GM12874 (cell line): ENCODE results near the gene CFP.

Source experiments
- TF ChIP-seq, protein P1 (sequence below): IDR thresholded peaks from 2 replicates; pipeline ENCODE4 v1.5.1; 2011; ENCODE audit warnings: low read depth, mild to moderate bottlenecking, control low read depth, low read length, moderate library complexity; ENCODE audit not compliant: insufficient read depth

The CFP gene

DNA sequence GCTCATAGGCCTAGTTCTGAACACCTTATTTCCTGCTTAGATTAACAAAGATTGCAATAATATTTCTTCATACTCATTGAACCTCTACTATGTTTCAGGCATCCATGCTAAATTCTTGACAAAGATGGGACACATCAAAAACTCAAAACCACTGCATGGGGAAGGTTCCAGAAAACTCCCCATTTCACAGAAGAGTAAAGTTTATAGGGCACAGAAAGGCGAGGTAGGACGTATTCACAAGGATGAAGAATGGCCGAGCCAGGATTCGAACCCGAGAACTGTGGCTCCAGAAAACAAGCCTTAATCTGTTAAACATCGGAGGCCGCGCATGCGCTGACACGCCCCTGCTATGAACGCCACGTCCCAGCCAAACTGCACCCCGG, 28.6 kb upstream of the CFP start:
- TF ChIP-seq, protein P1, sequence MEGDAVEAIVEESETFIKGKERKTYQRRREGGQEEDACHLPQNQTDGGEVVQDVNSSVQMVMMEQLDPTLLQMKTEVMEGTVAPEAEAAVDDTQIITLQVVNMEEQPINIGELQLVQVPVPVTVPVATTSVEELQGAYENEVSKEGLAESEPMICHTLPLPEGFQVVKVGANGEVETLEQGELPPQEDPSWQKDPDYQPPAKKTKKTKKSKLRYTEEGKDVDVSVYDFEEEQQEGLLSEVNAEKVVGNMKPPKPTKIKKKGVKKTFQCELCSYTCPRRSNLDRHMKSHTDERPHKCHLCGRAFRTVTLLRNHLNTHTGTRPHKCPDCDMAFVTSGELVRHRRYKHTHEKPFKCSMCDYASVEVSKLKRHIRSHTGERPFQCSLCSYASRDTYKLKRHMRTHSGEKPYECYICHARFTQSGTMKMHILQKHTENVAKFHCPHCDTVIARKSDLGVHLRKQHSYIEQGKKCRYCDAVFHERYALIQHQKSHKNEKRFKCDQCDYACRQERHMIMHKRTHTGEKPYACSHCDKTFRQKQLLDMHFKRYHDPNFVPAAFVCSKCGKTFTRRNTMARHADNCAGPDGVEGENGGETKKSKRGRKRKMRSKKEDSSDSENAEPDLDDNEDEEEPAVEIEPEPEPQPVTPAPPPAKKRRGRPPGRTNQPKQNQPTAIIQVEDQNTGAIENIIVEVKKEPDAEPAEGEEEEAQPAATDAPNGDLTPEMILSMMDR, result no peak

DNA sequence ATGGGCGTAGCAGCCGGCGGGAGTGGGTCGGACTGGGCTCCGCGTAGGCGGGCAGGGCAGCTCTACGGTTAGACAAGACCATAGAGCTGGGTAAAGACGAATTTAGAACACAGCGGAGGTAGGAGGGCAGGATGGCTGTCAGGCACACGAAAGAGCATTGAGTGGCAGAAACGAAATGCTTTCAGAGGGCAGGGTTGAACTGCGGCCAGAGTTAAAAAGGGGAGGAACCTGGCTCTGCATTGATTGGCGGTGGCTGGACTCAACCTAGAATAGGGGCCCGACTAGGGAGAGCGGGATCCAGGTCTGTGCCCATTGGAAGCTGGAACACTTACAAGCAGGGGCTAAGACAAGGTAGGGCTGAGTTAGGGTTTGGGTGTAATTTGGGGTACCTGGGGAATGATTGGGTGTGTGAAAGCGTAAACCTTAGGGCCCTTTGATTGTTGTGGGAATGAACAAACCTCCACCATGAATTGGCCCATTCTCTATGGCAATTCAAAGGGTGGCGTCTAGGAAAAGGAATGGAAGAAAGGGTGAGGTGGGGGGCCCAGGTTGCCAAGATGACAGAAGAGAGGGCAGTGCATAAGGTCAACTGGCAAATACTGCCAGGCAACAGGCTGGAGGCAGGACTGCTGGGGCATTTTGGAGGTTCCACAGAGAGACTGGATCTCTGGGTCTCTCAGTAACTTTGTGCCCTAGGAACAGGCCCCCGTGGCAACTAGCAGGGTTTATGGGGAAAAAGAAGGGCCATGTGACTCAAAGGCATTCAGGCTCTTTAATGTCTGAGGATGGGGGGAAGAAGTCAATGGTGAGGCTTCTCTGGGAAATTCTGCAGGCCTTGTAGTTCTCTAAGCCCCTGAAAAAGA, 21.5 kb upstream of the CFP start:
- TF ChIP-seq, protein P1, result no peak

DNA sequence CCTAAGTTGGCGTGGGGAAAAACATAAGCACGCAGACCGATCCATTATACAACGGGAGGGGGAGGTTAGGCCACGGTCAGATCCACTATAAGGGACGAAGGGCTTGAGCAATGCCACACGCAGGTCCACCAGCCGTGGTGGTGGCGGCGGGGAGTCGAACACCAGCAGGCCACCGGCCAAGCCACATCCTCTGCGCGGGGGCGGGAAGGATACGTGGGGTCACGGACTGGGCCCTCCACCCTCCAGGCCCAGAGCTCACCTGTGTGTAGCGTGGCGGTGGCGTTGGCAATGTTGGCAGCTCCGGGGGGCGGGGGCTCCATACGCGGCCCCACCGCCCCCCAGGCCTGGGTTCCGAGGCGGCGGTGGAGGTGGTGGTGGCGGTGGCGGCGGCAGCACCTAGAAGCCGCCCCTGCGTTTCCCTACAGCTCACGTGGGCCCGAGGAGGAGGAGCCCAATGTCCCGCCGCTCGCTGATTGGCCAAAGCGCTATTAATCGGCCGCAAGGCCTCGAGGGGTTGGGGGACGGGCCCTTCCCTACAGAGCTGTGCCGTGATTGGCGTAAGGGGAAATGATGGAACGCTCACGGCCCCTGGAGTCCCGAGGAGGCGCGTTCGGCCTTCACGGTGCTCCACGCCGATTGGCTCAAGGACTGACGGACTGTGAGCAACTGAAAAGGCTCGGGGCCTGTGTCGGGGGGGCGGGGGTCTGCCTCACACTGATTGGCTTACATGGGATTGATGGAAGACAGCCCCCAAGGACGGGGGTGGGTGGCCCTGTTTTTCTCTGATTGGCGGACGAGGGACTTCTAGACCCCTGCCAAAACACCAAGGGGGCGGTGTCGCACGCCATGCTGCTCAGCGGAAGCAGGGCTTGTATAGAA, 20.7 kb upstream of the CFP start, which contains the start of gene ELK1:
Gene ELK1 (minus strand): TSS at position 400 of the 879 bp plus-strand sequence. CDS start 9,122 bp downstream, outside the sequence.
- TF ChIP-seq, protein P1, result no peak

DNA sequence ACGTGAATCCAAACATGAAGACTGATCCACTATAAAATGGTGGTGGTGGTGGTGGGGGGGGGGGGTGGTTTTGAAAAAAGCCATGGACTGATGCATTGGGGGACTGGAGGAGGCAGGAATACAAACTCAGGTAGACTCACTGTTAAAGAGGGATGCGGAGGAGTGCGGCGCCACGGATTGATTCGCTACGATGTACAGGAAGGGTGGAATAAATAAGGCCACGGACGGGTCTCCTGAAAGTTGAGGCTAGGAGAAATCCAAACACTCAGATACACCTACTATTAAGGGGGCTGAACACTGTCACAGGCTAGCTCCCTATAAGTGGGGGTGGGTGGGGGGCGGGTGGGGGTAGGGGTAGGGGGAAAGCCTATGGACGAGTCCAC, 20.0 kb upstream of the CFP start:
- TF ChIP-seq, protein P1, result no peak

DNA sequence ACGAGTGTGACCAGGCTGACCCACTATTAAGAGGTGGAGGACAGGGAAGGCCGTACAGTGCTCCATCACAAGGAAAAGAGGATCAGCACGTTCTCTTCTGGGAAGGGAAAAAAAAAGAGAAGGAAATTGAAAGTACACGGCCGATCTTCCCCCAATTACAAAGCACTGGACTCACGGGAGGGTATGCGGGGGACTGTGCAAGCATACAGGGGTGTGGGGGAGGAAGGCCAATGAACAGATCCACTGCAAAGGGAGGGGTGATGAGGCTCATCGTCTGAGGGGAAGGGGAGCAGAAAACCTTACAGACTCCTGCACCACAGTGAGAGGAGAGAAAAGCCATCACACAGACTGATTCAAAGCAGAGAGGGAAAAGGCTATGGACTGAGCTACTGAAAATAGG, 19.5 kb upstream of the CFP start:
- TF ChIP-seq, protein P1, result no peak

DNA sequence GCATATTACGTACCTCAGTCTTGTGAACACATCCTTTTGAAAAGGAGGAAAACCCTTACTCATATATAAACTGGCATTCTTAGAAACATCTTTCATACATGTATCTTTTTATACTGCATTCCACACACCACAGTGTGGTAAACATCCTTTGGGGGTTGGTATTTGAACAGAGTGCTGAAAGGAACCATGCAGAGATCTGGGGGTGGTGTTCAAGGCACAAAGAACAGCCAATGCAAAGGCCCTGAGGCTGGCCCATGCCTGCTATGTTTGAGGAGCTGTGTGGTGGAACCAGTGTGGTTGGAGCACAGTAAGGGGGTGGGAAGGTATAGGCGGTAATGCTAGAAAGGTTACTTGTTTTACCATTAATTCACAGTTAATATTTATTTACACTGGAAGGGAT, 18.6 kb upstream of the CFP start:
- TF ChIP-seq, protein P1, result no peak

DNA sequence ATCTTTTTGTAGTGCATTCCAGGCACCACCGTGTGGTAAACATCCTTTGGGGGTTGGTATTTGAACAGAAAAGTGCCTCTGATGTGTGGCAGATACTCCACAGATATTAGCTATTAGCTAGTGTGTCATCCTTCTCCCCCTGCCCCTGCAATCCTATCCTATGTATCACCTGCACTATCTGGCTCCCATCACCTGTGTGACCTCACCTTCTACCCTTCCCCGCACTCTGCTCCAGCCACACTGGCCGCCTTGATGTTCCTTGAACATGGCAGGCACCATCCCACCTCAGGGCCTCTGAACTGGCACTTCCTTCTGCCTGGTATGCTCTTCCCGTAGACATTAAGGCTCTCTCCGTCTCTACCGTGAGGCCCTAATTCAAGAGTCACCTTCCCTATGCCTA, 16.9 kb upstream of the CFP start:
- TF ChIP-seq, protein P1, result no peak
